ENCODE measurements around the gene INKA2.
"Not testable (repeated sequence)": the region's sequence is repeated elsewhere in the genome, so short reads cannot be mapped to it uniquely, and the experiment has no call there.

Gene INKA2

DNA sequence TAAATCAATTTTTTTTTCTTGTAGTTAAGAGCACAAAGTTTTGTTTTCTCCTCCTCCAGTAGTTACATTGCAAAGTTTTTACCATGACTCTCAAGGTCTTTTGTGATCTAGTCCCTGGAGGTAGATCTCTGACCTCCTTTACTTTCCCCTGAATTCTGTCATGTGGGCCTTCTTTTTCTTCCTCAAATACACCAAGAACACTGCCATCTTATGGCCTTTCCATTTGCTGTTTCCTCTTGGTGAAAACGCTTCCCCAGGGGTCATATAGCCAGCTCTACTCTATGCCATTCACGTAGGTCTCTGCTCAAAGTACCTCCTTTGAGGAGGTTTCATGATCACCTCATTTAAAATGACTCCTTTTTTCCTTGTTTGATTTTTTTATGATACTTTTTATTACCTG, 19.2 kb upstream of the INKA2 start:
- Mint-ChIP-seq H3K27me3 (no peaks in the 10 kb centered on the region), H3K4me3 (peak overlapping the region; percentile 79), H3K4me1 (peaks cover 48% of the 10 kb centered on the region), H3K27ac (peak overlapping the region; percentile 87), H3K36me3 (peaks cover 19% of the 10 kb centered on the region), H3K9me3 (no peaks in the 10 kb centered on the region)

DNA sequence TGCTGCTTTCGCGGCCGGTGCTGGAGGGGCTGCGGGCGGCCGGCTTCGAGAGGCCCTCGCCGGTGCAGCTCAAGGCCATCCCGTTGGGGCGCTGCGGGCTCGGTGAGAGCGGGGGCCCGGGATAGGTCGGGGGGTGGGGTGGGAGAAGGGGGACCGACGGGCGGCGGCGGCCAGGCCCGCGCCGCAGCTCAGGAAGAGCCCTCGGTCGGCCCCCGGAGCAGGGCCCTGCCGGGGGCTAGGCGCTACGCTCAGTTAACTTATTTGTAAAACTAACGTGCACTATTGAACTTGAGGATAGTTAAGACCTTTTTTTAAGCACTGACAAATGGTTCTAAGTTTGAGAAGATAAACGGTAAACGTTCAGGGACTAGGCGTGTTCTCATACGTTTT, 16.9 kb upstream of the INKA2 start:
- H3K27me3 Mint-ChIP-seq, result no peaks in the 10 kb centered on the region
- peak overlapping the region; percentile 96 for H3K4me3 Mint-ChIP-seq
- H3K27ac Mint-ChIP-seq, result peak overlapping the region; percentile 99
- H3K4me1 Mint-ChIP-seq, result peaks cover 48% of the 10 kb centered on the region
- peaks cover 8% of the 10 kb centered on the region for H3K36me3 Mint-ChIP-seq
- no peaks in the 10 kb centered on the region for H3K9me3 Mint-ChIP-seq

DNA sequence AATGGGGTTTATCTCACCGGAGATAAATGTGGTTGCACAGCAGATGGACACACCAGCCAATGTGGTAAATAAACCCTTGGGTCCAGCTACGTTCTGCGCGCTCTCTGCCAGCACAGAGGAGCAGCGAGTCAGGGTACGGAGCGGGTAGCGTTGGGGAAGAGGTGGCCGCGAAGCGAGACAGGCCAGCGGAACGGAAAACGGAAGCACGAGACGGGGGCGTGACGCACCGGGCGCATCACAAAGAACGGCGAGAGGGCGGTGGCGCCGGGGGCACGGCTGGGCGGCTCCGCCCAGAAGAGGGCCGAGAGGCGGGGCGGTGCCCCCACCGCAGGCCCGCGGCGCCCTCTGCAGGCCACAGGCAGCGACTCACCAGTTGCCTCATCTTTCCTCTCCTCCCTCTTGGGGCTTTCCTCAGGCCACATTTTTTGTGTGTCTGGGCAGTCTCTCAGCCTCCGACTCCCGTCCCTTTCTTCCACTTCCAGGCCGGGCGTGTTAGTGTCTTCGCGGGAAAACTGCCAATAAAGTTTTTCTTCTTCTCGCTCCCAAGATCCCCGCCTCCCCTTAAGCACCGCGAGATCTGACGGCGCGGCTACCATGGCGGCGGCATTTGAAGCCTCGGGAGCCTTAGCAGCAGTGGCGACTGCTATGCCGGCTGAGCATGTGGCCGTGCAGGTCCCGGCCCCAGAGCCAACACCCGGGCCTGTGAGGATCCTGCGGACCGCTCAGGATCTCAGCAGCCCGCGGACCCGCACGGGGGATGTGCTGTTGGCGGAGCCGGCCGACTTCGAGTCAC, 16.3 kb upstream of the INKA2 start, which contains the start of gene DDX20:
TSS of gene DDX20 (plus strand) at position 571 of the 793 bp plus-strand sequence. CDS start at position 595, 24 bp downstream.
- H3K4me3 Mint-ChIP-seq, result peak within 1 kb of the TSS; percentile 96
- H3K9me3 Mint-ChIP-seq, result no peaks in the 10 kb centered on the region
- H3K4me1 Mint-ChIP-seq, result peaks cover 44% of the 10 kb centered on the region
- H3K27me3 Mint-ChIP-seq, result no peaks in the 10 kb centered on the region
- H3K36me3 Mint-ChIP-seq, result peaks cover 8% of the 10 kb centered on the region
- peak within 1 kb of the TSS; percentile 99 for H3K27ac Mint-ChIP-seq

GRCh38 chr1:111754984-111755330, 15.8 kb upstream of the INKA2 start:
- Mint-ChIP-seq H3K9me3 (no peaks in the 10 kb centered on the region), H3K27me3 (no peaks in the 10 kb centered on the region), H3K4me1 (peaks cover 41% of the 10 kb centered on the region), H3K36me3 (peaks cover 8% of the 10 kb centered on the region), H3K4me3 (peak overlapping the region; percentile 96), H3K27ac (peak overlapping the region; percentile 95)

DNA sequence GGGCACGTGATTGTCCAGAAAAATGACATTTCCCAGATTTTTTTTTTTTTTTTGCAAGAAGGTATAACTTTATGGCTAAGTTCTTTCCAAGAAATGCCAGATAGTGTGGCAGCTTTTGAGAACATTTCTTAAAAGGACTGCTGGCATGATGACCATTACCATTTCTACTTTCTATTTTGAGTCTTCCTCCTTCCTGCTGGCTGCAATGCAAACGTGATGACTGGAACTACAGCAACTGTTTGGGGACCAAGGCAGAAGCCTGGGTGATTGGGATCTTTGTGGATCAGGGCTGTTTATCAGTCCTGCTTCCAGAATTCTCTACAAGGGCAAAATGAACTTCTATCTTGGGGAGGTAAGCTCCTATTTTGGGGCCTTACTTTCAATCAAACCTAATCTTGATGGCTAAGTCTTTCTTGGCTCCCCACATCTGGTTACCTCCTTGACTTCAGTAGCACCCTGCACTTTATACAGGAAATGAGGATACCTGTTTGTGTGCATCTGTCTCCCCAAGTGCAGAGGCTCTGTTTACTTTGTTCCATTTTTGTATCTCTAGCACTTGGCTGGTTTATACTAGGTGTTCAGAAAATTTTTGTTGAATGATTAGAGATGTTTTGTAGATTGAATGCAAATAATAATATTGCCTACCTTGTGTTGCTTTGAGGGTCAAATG, 12.8 kb upstream of the INKA2 start:
- Mint-ChIP-seq H3K4me3 (no peak overlapping the region), H3K4me1 (peaks cover 22% of the 10 kb centered on the region), H3K36me3 (no peaks in the 10 kb centered on the region), H3K9me3 (no peaks in the 10 kb centered on the region), H3K27me3 (no peaks in the 10 kb centered on the region), H3K27ac (no peak overlapping the region)

DNA sequence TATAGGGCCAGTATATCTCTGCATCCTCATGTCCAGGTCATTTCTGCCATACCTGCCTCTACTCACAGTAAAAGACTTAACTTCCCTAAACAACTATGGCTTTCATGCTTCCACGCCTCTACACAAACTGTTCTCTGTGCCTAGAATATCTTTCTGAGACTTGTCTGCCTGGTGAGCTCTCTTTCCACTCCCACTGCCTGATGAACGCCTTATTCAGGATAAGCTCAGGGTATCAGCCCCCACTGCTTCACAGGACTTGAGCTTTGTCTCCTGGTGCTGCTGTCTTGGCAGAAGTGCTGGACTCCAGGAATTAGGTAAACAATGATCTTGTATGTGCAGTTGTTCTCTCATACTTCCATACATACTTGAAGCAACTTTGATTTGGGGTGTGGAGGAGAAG, 11.7 kb upstream of the INKA2 start:
- Mint-ChIP-seq H3K27ac (no peak overlapping the region), H3K9me3 (no peaks in the 10 kb centered on the region), H3K4me3 (no peak overlapping the region), H3K36me3 (no peaks in the 10 kb centered on the region), H3K4me1 (peaks cover 14% of the 10 kb centered on the region), H3K27me3 (no peaks in the 10 kb centered on the region)

DNA sequence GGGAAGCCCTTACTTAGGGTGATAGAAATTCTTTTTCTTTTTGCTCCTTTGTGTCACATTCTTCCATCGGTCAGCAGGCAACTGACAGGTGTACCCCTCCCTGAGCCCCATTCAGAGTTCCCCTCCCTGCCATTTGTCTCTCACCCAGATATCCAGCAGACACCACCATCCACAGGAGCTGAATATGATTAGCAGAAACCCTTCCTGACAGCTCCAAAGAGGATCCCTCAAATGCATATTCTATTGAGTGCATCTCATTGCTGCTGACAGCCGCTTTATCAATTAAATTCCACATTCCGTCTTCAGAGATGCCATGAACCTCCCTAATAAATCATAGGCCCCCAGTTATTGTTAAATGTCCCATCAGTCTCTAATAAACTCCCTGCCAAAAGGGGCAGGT, 10.4 kb upstream of the INKA2 start:
- Mint-ChIP-seq H3K4me1 (peaks cover 8% of the 10 kb centered on the region), H3K27me3 (no peaks in the 10 kb centered on the region), H3K27ac (no peak overlapping the region), H3K36me3 (no peaks in the 10 kb centered on the region), H3K9me3 (no peaks in the 10 kb centered on the region), H3K4me3 (no peak overlapping the region)

DNA sequence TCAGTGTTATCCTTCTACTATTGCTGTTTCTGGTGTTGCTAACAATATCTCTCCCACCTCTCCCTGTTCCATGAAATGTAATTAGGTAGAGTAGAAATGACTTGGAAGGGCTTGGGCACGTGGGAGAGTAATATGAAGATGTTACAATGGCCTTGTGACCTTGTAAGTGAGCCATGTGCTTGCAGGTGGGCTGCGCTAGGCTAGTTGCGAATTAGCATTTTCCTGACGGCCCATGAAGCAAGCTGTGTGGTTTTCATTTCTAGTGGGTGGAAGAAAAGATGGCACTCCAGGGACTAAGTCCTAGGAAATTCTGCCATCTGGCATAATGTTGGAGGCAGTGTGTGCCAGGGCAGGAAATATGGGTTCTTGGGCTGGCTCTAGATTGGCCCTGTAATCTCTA, 8.8 kb upstream of the INKA2 start:
- H3K4me3 Mint-ChIP-seq, result no peak overlapping the region
- H3K27ac Mint-ChIP-seq, result no peak overlapping the region
- H3K36me3 Mint-ChIP-seq, result no peaks in the 10 kb centered on the region
- H3K4me1 Mint-ChIP-seq, result no peaks in the 10 kb centered on the region
- no peaks in the 10 kb centered on the region for H3K27me3 Mint-ChIP-seq
- H3K9me3 Mint-ChIP-seq, result no peaks in the 10 kb centered on the region

DNA sequence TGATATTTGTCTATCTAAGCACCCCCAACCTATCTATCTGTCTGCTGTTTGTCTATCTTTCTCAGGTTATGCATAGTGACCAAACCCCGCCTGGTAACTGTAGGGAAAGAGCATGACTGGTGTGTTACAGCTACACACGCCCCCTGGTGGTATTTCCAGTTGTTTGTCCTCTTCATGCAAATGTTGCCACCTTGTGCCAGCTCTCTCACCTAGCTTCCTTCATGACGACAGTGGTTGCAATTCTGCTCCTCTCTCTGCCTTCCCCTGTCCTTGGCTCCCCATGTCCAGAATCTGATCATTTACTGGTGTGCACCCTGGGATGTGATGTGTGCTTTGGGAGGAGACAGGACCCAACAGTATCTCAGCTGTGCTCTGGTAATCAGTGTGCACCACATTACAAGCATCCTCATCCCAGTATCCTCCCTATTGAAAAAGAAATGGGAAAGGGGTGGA, 8.1 kb upstream of the INKA2 start:
- Mint-ChIP-seq H3K9me3 (no peaks in the 10 kb centered on the region), H3K4me1 (no peaks in the 10 kb centered on the region), H3K27ac (no peak overlapping the region), H3K4me3 (no peak overlapping the region), H3K36me3 (no peaks in the 10 kb centered on the region), H3K27me3 (no peaks in the 10 kb centered on the region)

DNA sequence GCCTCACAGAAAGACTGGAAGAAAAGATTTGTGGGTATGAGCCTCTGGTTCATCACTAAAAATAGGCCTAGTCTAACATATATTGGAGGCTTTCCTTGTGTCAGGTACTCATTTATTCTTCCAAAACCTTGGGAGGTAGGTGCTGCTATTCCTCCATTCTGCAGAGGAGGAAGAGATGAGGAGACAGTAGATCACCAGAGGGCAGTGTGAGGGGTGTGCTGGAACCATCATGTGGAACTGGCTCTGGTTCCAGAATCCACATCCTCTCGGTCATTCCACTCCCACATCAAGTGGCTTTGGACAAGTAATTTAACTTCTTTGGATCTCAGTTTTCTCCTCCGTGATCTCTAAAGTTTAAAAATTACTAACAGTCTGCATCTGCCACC, 7.4 kb upstream of the INKA2 start:
- no peak overlapping the region for H3K4me3 Mint-ChIP-seq
- no peak overlapping the region for H3K27ac Mint-ChIP-seq
- no peaks in the 10 kb centered on the region for H3K4me1 Mint-ChIP-seq
- H3K27me3 Mint-ChIP-seq, result peaks cover 1% of the 10 kb centered on the region
- H3K36me3 Mint-ChIP-seq, result no peaks in the 10 kb centered on the region
- H3K9me3 Mint-ChIP-seq, result no peaks in the 10 kb centered on the region

DNA sequence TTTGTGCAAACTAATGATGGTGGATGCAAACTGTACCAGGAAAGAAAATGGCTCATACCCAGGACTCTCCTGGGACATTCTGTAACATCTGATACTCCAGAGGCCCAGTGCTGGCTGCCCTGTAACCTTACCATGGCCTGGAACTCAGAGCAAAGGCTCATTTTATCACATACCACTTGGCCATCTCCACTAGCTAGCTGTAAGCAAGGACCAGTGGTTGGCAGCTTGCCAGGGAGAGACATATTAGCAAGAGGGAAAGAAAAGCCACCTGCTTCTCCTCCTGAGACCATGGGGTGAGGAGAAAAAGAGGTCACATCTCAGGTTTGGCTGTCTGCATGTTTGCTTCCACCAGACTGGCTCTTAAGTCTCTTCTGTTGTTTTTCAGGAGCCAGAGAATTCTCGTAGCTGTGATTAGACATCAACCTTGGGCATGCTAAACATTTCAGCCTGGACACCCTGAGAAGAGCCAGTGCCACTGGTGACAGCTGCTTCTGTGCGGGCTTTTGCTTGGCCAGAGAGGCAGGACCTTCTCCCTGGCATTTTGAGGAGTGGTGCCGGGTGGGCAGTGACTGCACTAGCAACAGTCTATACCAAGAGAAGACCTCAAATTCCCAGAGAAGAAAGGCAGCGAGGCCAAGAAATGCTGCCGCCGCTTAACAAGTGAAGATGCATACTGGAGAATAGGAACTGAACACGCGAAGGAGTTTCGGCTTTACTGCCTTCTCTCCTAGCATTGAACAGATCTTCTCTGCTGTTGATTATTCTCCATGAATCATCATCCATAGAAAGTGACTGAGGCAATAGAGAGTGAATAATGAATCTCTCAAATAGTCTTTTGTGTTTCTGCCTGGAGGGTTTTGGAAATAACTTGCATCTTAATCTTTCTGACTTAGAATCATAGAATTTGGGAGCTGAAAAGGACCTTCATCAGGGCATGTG, 6.7 kb upstream of the INKA2 start:
- H3K4me3 Mint-ChIP-seq, result no peak overlapping the region
- H3K27ac Mint-ChIP-seq, result no peak overlapping the region
- H3K36me3 Mint-ChIP-seq, result no peaks in the 10 kb centered on the region
- no peaks in the 10 kb centered on the region for H3K9me3 Mint-ChIP-seq
- H3K27me3 Mint-ChIP-seq, result peaks cover 3% of the 10 kb centered on the region
- H3K4me1 Mint-ChIP-seq, result peaks cover 2% of the 10 kb centered on the region

DNA sequence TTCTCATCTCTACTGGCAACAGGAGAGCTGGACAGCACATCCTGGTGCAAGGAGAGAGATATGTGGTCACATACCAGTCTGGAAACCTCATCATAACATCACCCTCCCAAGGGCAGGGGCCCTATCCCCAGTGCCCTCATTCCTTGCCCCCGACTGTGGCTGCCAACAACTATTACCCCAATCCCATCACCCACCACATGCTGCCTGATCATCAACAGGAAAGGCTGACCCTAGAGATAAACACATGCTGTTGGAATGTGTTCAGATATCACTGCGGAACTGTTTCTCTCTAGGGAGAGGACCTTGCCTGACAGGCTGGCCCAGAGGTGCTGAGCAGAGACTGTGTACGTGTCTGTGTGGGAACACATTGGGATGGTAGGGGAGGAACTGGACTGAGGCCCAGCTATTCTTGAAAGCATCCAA, 4.5 kb upstream of the INKA2 start:
- Mint-ChIP-seq H3K9me3 (no peaks in the 10 kb centered on the region), H3K4me3 (no peak overlapping the region), H3K27me3 (peaks cover 11% of the 10 kb centered on the region), H3K4me1 (peaks cover 14% of the 10 kb centered on the region), H3K27ac (no peak overlapping the region), H3K36me3 (no peaks in the 10 kb centered on the region)

GRCh38 chr1:111742938-111743549, 3.8 kb upstream of the INKA2 start:
- Mint-ChIP-seq H3K4me3 (no peak overlapping the region), H3K27me3 (peaks cover 13% of the 10 kb centered on the region), H3K9me3 (no peaks in the 10 kb centered on the region), H3K27ac (no peak overlapping the region), H3K4me1 (peaks cover 17% of the 10 kb centered on the region), H3K36me3 (no peaks in the 10 kb centered on the region)

GRCh38 chr1:111742292-111742691, 3.1 kb upstream of the INKA2 start:
- not testable (repeated sequence) for H3K27ac Mint-ChIP-seq
- peaks cover 24% of the 10 kb centered on the region for H3K4me1 Mint-ChIP-seq

More at GRCh38 chr1:111742292-111742691, 3.1 kb upstream of the INKA2 start:
- not testable (repeated sequence) for H3K36me3 Mint-ChIP-seq, H3K9me3 Mint-ChIP-seq, H3K4me3 Mint-ChIP-seq
- peaks cover 20% of the 10 kb centered on the region for H3K27me3 Mint-ChIP-seq
